ENCODE measurements around the gene SGSM1. TPM values are rescaled to one million over a fixed set of nuclear protein-coding genes. Genes with fewer than 3 reads are reported as not detected.

The SGSM1 gene
- total and polyA plus RNA-seq, 12 donors = 1.1 to 14.3 (median 7.8) TPM

- no peak for TF ChIP-seq CTCF (IDR thresholded peaks at IDR 0.05)
- ATAC-seq = no peak
Observed at GRCh38 chr22:24796860-24797259, 9.2 kb upstream of the SGSM1 start.

GRCh38 chr22:24801901-24802465, 4.0 kb upstream of the SGSM1 start:
- no peak for TF ChIP-seq CTCF (IDR thresholded peaks at IDR 0.05)
- Histone ChIP-seq H3K4me1 (peaks cover 0 to 13% (median 8%) of the 10 kb centered on the region in 9 donors), H3K4me3 (no peak overlapping the region), H3K36me3 (no peaks in the 10 kb centered on the region), H3K27ac (no peak overlapping the region), H3K9me3 (no peaks in the 10 kb centered on the region), H3K27me3 (peaks cover 0 to 8% (median 0%) of the 10 kb centered on the region in 7 donors)
- ATAC-seq (no peak), DNase-seq (no peak)
- intact Hi-C loops (cut with DNase I) = loop anchor here in 2 of 10 donors (5.0 kb wide), 2 partner anchors 40 to 50 kb away; no protein-coding TSS in a partner anchor
- 74 to 79% methylated on average over 6 of the region's 6 CpGs for WGBS, 2 donors

More at GRCh38 chr22:24796860-24797259, 9.2 kb upstream of the SGSM1 start:
- intact Hi-C loops (cut with DNase I) = no loop called here
- 65 to 72% methylated on average over 4 of the region's 4 CpGs for WGBS, 2 donors
- no peak overlapping the region for H3K4me3 ChIP-seq
- H3K27ac ChIP-seq = no peak overlapping the region
- no peaks in the 10 kb centered on the region for H3K36me3 ChIP-seq
- H3K4me1 ChIP-seq = no peaks in the 10 kb centered on the region
- DNase-seq = no peak
- H3K9me3 ChIP-seq = no peaks in the 10 kb centered on the region
- no peaks in the 10 kb centered on the region for H3K27me3 ChIP-seq

GRCh38 chr22:24803064-24803542, 2.9 kb upstream of the SGSM1 start:
- intact Hi-C loops (cut with DNase I) = loop anchor here in 2 of 10 donors (5.0 kb wide), 2 partner anchors 39 to 49 kb away; no protein-coding TSS in a partner anchor
- Histone ChIP-seq H3K27me3 (peaks cover 0 to 8% (median 0%) of the 10 kb centered on the region in 7 donors), H3K4me1 (peaks cover 0 to 24% (median 10%) of the 10 kb centered on the region in 9 donors), H3K9me3 (no peaks in the 10 kb centered on the region), H3K36me3 (no peaks in the 10 kb centered on the region), H3K27ac (no peak overlapping the region), H3K4me3 (no peak overlapping the region)
- DNase-seq (peak; percentile 52 to 63), ATAC-seq (peak in 2 of 8 donors; percentile 36 to 53)
- TF ChIP-seq CTCF (IDR thresholded peaks at IDR 0.05) = peak; percentile 68 to 92 (median 88)
- WGBS, 2 donors = 61 to 70% methylated on average over 3 of the region's 3 CpGs

- DNase-seq (no peak), ATAC-seq (peak in 3 of 8 donors; percentile 2 to 8 (median 3))
- Histone ChIP-seq H3K4me1 (peaks cover 0 to 53% (median 28%) of the 10 kb centered on the region in 9 donors), H3K27ac (peak overlapping the region in 9 of 10 donors; percentile 52 to 84 (median 78)), H3K36me3 (no peaks in the 10 kb centered on the region), H3K27me3 (peaks cover 0 to 8% (median 0%) of the 10 kb centered on the region in 7 donors), H3K9me3 (no peaks in the 10 kb centered on the region), H3K4me3 (peak overlapping the region; percentile 58 to 74 (median 70))
- WGBS, 2 donors = 33 to 38% methylated on average over 11 of the region's 11 CpGs
- intact Hi-C loops (cut with DNase I) = loop anchor here in 1 of 10 donors (5.0 kb wide), 1 partner anchor 86 kb away; no protein-coding TSS in a partner anchor
- no peak for TF ChIP-seq CTCF (IDR thresholded peaks at IDR 0.05)
Observed at GRCh38 chr22:24806663-24807001, 621 bp downstream of the SGSM1 start.

Measured in heart right ventricle (tissue), 16 donors.